ENCODE data around the gene CHKA. TPM values are rescaled to one million over a fixed set of nuclear protein-coding genes. Genes with fewer than 3 reads are reported as not detected.
A peak's percentile ranks its signal among the peaks of the same experiment; 100 is the strongest.

Gene CHKA
- total and polyA plus RNA-seq, 2 of the 4 experiments (the other 2 are of a cell fraction) = 4.5 to 8.4 TPM

DNA sequence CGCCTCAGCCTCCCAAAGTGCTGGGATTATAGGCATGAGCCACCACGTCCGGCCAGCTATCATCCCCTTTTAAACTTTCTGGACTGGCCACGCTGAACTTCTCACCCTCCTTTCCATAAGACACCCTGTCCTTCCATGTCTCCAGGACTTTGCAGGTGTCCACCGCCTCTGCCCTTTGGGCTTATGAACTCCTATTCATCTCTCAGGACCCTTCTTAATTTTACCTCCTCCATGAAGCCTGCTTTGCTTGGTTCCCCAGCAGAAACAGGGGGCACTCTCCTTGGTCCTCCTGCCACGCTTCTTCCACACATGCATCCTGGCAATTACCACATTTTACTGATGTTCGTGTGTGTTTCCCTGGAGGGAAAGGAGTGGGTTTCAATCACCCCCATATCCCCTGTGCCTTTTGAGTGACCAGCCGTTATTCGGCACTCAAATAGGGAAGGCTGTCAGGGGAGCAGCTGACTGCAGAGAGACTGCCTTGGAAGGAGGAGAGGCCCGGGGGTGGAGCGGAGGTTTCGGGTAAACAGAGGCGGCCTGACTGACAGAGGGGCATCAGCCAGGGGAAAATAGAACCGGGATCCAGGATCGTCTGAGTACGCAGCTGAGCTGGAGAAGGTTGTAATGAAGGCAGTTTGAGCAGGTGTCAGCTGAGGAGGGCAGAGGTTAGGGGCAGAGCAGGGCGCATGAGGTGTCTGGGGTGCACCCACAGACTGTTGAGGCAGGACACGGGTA is 27.1 kb upstream of the CHKA start:
- ATAC-seq (ENCODE audit: low read depth) = no peak
- no peak overlapping the region for H3K27ac ChIP-seq (ENCODE audit: insufficient read depth, low read length)
- no peak overlapping the region for H2BK20ac ChIP-seq (ENCODE audit: low read depth, low read length)
- no peaks in the 10 kb centered on the region; the same call in 1 of the 2 replicates for H3K27me3 ChIP-seq (ENCODE audit: control insufficient read depth, insufficient read depth, low read length)
- peak overlapping the region; percentile 49 for H2AFZ ChIP-seq (replicated peaks; ENCODE audit: low read length, poor library complexity)
- no TSS peak for BruUV-seq (replicated peaks)
- H4K20me1 ChIP-seq (ENCODE audit: insufficient read depth, low read length) = no peaks in the 10 kb centered on the region
- no peak overlapping the region for H3K4me3 ChIP-seq (ENCODE audit: insufficient read depth, low read depth, low read length)
- no peak overlapping the region for H3K56ac ChIP-seq (ENCODE audit: extremely low read depth, insufficient read depth, low read length)
- in situ Hi-C loops (cut with MboI; ENCODE audit: low sequenced_read_pairs) = no loop called here
- peaks cover 3% of the 10 kb centered on the region; the same call in 1 of the 2 replicates for H3K9me1 ChIP-seq (ENCODE audit: insufficient read depth, low read length)
- CTCF ChIA-PET = no interaction called here
- H3K14ac ChIP-seq (replicated peaks; ENCODE audit: low read depth, low read length) = no peak overlapping the region
- no peak overlapping the region for H3K9ac ChIP-seq (ENCODE audit: low read depth, low read length)
- no peak overlapping the region for H2BK15ac ChIP-seq (ENCODE audit: low read depth, low read length)
- H2BK5ac ChIP-seq (ENCODE audit: low read depth, low read length, poor library complexity, severe bottlenecking) = no peak overlapping the region
- no peaks in the 10 kb centered on the region for H3K9me3 ChIP-seq (ENCODE audit: control insufficient read depth, insufficient read depth, low read length)
- H3K4me1 ChIP-seq (ENCODE audit: control insufficient read depth, insufficient read depth, low read length) = peaks cover 4% of the 10 kb centered on the region; the same call in 1 of the 2 replicates
- no peak overlapping the region for H2BK120ac ChIP-seq (ENCODE audit: low read depth, low read length)
- no peaks in the 10 kb centered on the region for H3K79me1 ChIP-seq (ENCODE audit: low read depth in 1 of 2, low read length in 2 of 2)
- whole genome bisulfite sequencing, 2 experiments (ENCODE audit: extremely low coverage in 2 of 2, insufficient read length in 1 of 2) = 77% methylated on average over 9 of the region's 18 CpGs; no CpG with 5 or more reads in 1 of the 2 experiments
- no peak overlapping the region for H4K5ac ChIP-seq (ENCODE audit: low read depth, low read length)
- no peak overlapping the region for H2AK5ac ChIP-seq (ENCODE audit: low read depth, low read length)
- no peak for DNase-seq
- H3K23ac ChIP-seq (ENCODE audit: low read depth, low read length) = no peak overlapping the region
- no peak overlapping the region for H4K8ac ChIP-seq (ENCODE audit: low read depth in 2 of 2, low read length in 2 of 2)
- H2AK9ac ChIP-seq (replicated peaks; ENCODE audit: low read depth, low read length, poor library complexity) = no peak overlapping the region
- no peak overlapping the region for H3K18ac ChIP-seq (ENCODE audit: low read depth, low read length)
- H3K4ac ChIP-seq (ENCODE audit: low read depth, low read length) = no peak overlapping the region
- H4K91ac ChIP-seq (ENCODE audit: insufficient read depth, low read depth, low read length) = no peak overlapping the region
- POLR2A ChIA-PET (ENCODE audit: unreplicated experiment) = no interaction called here
- dilution Hi-C loops (cut with HindIII; ENCODE audit: low sequenced_read_pairs, unreplicated experiment) = no loop called here
- TF ChIP-seq RCOR1 (IDR thresholded peaks at IDR 0.05; ENCODE audit: insufficient replicate concordance, low read length) = no peak
- no peak for TF ChIP-seq RFX5 (IDR thresholded peaks at IDR 0.05; ENCODE audit: low read depth, low read length)
- no peak for TF ChIP-seq FOS (IDR thresholded peaks at IDR 0.05; ENCODE audit: low read depth, low read length)
- TF ChIP-seq MAFK (IDR thresholded peaks at IDR 0.05; ENCODE audit: low read depth, low read length) = no peak
- TF ChIP-seq, protein P1, sequence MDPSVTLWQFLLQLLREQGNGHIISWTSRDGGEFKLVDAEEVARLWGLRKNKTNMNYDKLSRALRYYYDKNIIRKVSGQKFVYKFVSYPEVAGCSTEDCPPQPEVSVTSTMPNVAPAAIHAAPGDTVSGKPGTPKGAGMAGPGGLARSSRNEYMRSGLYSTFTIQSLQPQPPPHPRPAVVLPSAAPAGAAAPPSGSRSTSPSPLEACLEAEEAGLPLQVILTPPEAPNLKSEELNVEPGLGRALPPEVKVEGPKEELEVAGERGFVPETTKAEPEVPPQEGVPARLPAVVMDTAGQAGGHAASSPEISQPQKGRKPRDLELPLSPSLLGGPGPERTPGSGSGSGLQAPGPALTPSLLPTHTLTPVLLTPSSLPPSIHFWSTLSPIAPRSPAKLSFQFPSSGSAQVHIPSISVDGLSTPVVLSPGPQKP (IDR thresholded peaks at IDR 0.05; ENCODE audit: borderline replicate concordance, low read depth, low read length) = no peak
- no peak for TF ChIP-seq MAZ (IDR thresholded peaks at IDR 0.05; ENCODE audit: borderline replicate concordance, low read depth, low read length)
- TF ChIP-seq NFE2L2 (IDR thresholded peaks at IDR 0.05; ENCODE audit: low read depth, low read length) = no peak
- TF ChIP-seq RAD21 (IDR thresholded peaks at IDR 0.05; ENCODE audit: low read length) = no peak
- no peak for TF ChIP-seq SMC3 (IDR thresholded peaks at IDR 0.05; ENCODE audit: low read depth, low read length)
- no peak for TF ChIP-seq BHLHE40 (IDR thresholded peaks at IDR 0.05; ENCODE audit: low read depth, low read length)
- TF ChIP-seq, protein P2, sequence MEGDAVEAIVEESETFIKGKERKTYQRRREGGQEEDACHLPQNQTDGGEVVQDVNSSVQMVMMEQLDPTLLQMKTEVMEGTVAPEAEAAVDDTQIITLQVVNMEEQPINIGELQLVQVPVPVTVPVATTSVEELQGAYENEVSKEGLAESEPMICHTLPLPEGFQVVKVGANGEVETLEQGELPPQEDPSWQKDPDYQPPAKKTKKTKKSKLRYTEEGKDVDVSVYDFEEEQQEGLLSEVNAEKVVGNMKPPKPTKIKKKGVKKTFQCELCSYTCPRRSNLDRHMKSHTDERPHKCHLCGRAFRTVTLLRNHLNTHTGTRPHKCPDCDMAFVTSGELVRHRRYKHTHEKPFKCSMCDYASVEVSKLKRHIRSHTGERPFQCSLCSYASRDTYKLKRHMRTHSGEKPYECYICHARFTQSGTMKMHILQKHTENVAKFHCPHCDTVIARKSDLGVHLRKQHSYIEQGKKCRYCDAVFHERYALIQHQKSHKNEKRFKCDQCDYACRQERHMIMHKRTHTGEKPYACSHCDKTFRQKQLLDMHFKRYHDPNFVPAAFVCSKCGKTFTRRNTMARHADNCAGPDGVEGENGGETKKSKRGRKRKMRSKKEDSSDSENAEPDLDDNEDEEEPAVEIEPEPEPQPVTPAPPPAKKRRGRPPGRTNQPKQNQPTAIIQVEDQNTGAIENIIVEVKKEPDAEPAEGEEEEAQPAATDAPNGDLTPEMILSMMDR (conservative IDR thresholded peaks at IDR 0.05; ENCODE audit: low read depth, low read length) = no peak
- TF ChIP-seq MXI1 (IDR thresholded peaks at IDR 0.05; ENCODE audit: borderline replicate concordance, low read depth, low read length) = no peak
- no peak for TF ChIP-seq POLR2A (IDR thresholded peaks at IDR 0.05; ENCODE audit: low read depth, low read length)
- TF ChIP-seq CEBPB (IDR thresholded peaks at IDR 0.05; ENCODE audit: low read depth, low read length) = no peak
- TF ChIP-seq, protein P3, sequence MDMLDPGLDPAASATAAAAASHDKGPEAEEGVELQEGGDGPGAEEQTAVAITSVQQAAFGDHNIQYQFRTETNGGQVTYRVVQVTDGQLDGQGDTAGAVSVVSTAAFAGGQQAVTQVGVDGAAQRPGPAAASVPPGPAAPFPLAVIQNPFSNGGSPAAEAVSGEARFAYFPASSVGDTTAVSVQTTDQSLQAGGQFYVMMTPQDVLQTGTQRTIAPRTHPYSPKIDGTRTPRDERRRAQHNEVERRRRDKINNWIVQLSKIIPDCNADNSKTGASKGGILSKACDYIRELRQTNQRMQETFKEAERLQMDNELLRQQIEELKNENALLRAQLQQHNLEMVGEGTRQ (IDR thresholded peaks at IDR 0.05; ENCODE audit: low read depth, low read length) = no peak
- TF ChIP-seq CHD1 (IDR thresholded peaks at IDR 0.05; ENCODE audit: low read depth, low read length) = no peak
- intact Hi-C loops (cut with micrococcal nuclease) = no loop called here
- no peaks in the 10 kb centered on the region for H3K36me3 ChIP-seq (ENCODE audit: control insufficient read depth, insufficient read depth, low read length)
- H3K4me2 ChIP-seq (ENCODE audit: low read depth, low read length) = no peak overlapping the region

Data from IMR-90 (cell line).